Measurements from ENCODE around the gene FARSB.

The FARSB gene

DNA sequence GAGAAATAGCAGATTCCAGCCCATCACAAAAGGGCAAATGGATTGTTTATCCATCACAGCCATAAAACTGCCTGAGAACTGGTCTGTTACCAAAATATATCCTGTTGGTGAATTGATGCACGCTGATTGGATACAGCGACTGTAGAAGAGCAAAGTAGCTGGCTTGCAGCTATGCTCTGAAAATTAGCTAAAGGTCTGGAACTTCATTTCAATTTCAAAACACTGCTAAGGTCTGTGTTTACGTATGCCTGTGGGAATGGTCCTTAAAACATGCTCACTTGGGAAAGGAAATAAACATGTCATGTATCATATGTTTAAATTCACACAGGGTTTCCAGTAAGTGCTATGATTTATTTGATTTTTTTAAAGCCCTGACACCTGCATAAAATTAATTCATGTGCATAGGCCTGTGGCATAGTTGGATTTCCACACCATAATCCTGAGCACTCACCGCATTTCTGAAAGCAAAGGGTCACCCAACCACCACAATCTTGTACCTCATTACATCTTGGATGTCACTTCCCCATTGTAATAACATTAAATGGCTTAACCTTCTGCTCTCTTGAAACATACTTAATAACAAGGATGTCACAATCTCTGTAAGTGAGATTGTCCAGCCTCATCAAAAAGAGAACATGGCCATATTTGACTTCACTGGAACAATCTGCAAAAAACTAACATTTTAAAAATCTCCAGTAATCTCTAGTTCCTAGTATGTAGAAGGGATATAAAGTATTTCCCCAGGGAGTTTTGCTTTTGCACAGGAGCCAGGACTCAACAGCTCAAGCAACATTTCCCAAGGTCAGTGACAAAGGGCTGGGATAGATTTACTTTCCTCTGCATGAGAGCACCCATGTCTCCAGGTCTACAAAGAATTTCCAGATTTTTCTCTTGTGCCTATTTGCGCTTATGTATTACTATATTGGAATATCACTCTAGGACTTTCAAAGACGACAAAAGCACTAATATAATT is 109.8 kb downstream of the FARSB start:
- DNase-seq = no peak

DNA sequence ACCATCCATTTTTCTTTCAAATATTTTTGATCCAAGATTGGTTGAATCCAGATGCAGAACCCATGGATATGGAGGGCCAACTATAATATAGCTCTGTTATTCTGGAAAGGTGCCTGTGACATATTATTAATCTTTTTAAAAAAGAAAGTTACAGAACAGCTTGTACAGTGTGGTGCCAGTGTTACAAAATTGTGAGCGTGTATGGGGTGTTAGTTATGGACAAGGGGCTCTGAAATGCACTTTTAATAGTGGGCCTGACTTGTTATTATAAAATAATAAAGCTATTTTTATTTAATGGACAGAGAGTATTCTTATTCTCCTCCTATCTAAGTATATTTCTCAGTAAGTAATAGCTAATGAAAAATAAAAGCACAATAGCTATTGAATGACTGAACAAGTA is 111.2 kb downstream of the FARSB start:
- DNase-seq = no peak

DNA sequence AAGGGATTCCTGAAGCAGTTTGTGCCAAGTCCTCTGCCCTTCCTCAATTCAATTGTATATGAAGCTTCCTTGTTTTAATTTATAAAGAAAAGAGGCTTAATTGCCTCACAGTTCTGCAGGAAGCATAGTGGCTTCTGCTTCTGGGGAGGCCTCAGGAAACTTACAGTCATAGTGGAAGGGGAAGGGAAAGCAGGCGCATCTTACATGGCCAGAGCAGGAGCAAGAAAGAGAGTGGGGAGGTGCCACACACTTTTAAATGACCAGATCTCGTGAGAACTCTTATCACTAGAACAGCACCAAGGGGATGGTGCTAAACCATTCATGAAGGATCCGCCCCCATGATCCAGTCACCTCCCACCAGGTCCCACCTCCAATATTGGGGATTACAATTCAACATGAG is 117.4 kb downstream of the FARSB start:
- no peak for DNase-seq

DNA sequence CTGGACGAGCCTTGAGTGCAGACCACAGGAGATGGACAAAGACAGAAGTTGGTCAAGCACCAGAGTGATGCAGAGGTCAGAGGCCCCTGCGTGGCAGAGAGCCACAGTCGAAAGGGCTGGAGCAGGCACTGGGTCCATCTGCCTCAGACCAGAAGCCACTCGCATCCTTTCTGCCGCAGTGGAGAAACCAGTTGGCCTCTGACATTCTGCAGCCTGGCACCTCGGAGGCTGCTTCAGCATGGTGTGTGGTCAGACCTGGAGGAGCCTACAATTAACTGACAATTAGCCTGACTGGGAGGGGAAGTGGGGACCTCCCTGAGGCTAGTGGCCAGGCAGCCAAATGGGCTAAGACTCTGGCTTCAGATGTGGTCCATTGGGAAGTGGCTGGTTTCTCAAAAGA is 120.4 kb downstream of the FARSB start:
- DNase-seq = no peak

DNA sequence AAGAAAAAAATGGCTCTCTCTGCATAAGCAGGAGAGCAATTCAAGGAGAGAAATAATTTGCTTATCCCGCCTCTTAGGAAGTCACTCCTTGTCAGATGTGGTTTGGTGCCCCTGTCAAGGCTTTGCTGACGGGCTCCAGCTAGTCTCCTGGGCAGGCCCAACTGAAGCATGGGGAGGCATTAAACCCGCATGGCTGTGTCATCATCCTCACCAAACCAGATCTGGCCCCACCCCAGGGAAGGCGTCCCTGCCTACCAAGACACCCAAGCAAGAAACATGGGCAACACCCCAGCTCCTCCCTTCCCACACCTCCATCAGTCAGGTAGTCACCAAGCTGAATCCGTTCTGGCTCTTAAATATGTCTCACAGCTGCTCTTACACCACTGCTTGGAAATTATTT is 123.6 kb downstream of the FARSB start:
- no peak for DNase-seq

DNA sequence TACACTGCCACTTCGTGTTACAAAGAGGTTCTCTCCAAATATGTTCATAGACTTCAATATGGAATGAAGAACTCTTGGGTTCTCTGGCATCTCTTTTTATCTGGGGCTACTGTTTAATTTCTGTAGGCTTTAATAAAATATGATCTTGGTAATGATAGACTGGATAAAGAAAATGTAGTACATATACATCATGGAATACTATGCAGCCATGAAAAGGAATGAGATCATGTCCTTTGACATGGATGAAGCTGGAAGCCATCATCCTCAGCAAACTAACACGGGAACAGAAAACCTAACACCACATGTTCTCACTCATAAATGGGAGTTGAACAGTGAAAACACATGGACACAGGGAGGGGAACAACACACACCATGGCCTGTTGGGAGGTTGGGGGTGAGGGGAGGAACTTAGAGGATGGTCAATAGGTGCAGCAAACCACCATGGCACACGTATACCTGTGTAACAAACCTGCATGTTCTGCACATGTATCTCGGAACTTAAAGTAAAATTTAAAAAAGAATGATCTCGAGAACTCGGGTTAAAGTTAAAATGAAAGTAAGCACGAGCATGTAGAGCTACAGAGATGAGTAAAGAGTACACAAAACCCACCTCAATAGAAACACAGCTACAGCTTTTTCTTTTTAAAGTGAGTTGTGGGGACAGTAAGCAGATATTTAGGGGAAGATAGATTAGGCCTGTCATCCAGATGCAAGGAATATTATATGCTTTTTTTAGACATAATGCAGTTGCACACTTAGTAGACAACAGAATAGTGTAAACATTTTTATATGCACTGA is 129.2 kb downstream of the FARSB start:
- DNase-seq = no peak

DNA sequence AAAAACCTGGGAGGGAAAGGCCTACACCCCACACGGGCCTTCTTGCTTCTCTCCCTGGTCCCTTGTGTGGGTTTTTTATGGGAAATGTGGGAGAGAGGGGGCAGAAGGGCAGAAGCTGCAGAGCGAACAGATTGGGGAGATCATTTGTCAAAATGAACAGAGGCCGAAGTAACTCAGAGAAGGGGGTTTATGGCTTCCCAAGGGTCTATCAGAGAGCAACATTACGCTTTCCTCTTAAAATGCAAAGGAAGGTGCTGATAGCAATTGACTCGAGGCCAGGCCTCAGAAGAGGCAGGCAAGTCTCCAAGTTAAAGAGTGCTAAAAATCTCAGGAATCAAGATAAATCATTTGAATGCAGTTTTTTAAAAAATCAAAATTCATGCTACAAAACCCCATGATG is 130.1 kb downstream of the FARSB start:
- DNase-seq = no peak

DNA sequence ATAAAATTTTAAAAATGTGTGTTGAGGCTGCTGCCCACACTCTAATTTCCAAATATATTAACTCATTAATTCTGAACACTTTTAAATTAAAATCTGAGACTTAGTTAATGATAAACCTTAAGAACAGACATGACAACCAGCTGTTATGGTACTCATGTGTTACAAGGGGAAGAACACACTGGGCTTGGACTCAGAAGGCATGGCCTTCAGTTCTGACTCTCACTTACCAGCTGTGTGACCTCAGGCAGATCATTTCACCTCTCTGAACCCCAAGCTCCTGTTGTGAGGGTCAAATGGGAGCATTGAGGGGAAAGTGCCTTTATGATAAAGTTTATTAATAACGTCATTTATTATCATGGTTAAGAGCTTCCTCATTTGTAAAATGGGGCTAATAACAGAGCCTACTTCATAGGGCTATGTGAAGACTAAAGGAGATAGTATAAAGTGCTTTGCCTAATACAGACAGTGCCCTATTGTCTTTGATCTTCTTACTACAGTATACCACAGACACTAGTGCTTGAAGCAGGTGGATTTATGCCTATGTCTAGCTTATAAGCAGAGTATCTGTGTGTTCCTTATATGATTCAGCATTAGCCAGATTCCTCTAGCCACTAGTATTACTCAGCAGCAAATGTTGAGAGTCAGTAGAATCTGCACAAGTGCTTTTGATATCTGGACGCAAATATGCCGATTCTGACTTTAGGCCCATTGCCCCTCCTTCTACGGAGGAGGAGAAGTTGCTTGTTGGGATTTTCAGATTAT is 131.9 kb downstream of the FARSB start:
- DNase-seq = no peak

DNA sequence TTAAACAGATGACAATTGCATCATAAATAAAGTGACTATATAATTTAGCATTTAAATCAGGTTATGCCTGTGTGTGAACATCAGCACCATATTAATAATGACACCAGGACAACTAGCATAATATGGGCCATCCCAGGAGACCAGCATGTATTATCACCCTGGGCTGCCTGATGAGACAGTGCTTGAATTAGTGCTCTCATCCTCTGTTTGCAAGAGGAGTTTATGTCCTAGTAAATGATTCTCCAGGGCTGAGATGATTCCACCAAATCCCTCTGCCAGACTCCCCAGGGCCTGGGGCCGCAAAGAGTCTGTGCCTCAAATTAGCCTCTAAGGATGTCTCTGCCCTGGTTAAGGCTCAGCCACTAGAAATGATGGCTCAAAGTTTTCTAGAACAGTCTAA is 133.8 kb downstream of the FARSB start:
- DNase-seq = no peak

DNA sequence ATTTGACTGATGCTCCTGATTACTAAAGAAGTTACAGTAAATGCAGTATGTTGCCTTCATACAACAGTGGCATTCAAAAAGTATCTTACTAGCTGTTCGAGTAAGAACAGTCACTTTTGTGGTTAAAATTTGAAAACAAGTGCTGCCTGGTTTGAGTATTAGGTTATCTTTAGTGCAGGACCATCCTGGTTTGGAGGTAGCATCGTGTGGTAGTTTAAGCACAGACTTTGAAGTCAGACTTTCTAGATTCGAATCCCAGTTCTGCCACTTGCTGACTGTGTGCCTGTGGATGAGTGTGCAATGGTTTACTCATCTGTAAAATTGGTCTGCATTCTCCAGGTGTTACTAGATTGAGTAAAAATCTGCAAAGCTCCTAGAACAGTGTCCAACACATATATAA is 134.8 kb downstream of the FARSB start:
- DNase-seq = no peak
